ENCODE results near the gene NEK6. TPM values are rescaled to one million over a fixed set of nuclear protein-coding genes. Genes with fewer than 3 reads are reported as not detected.
A peak's percentile ranks its signal among the peaks of the same experiment; 100 is the strongest.

NEK6 gene
- total and polyA plus RNA-seq, 4 donors = 19.0 to 86.2 (median 53.1) TPM

GRCh38 chr9:124269556-124269955 is 11.8 kb downstream of the NEK6 start:
- Histone ChIP-seq H3K9me3 (ENCODE audit: control insufficient read depth in 4 of 4, insufficient read depth in 3 of 4, low read length in 3 of 4) (no peaks in the 10 kb centered on the region), H3K4me3 (no peak overlapping the region), H3K9ac (ENCODE audit: insufficient read depth in 1 of 2, low read length in 2 of 2) (no peak overlapping the region), H3K4me1 (ENCODE audit: control insufficient read depth in 5 of 5, insufficient read depth in 5 of 5, low read length in 5 of 5) (peaks cover 0 to 53% (median 13%) of the 10 kb centered on the region in 5 donors), H3K27ac (ENCODE audit: low read depth in 1 of 2, low read length in 1 of 2) (no peak overlapping the region), H3K36me3 (ENCODE audit: control insufficient read depth in 4 of 4, insufficient read depth in 4 of 4, low read length in 4 of 4) (peaks cover 0 to 8% (median 0%) of the 10 kb centered on the region in 4 donors), H3K27me3 (ENCODE audit: control insufficient read depth in 3 of 3, insufficient read depth in 3 of 3, low read length in 2 of 3) (no peaks in the 10 kb centered on the region)
- no peak for TF ChIP-seq CTCF (IDR thresholded peaks at IDR 0.05; ENCODE audit: control extremely low read depth, extremely low read depth)
- WGBS, 2 donors = 95 to 97% methylated on average over 6 of the region's 6 CpGs
- no peak for ATAC-seq (ENCODE audit: insufficient read depth, low FRiP score)
- DNase-seq = no peak

GRCh38 chr9:124270504-124271335 is 13.0 kb downstream of the NEK6 start:
- 47 to 67% methylated on average over 14 of the region's 14 CpGs for WGBS, 2 donors
- no peak for TF ChIP-seq CTCF (IDR thresholded peaks at IDR 0.05; ENCODE audit: control extremely low read depth, extremely low read depth)
- DNase-seq (no peak), ATAC-seq (ENCODE audit: insufficient read depth, low FRiP score) (peak; percentile 13)
- Histone ChIP-seq H3K36me3 (ENCODE audit: control insufficient read depth in 4 of 4, insufficient read depth in 4 of 4, low read length in 4 of 4) (peaks cover 0 to 8% (median 0%) of the 10 kb centered on the region in 4 donors), H3K9me3 (ENCODE audit: control insufficient read depth in 4 of 4, insufficient read depth in 3 of 4, low read length in 3 of 4) (no peaks in the 10 kb centered on the region), H3K9ac (ENCODE audit: insufficient read depth in 1 of 2, low read length in 2 of 2) (no peak overlapping the region), H3K4me1 (ENCODE audit: control insufficient read depth in 5 of 5, insufficient read depth in 5 of 5, low read length in 5 of 5) (peaks cover 0 to 50% (median 13%) of the 10 kb centered on the region in 5 donors), H3K4me3 (no peak overlapping the region), H3K27ac (ENCODE audit: low read depth in 1 of 2, low read length in 1 of 2) (peak overlapping the region in 1 of 2 donors; percentile 60), H3K27me3 (ENCODE audit: control insufficient read depth in 3 of 3, insufficient read depth in 3 of 3, low read length in 2 of 3) (no peaks in the 10 kb centered on the region)

- H3K9me3 ChIP-seq (ENCODE audit: control insufficient read depth in 4 of 4, insufficient read depth in 3 of 4, low read length in 3 of 4) = no peaks in the 10 kb centered on the region
- H3K27me3 ChIP-seq (ENCODE audit: control insufficient read depth in 3 of 3, insufficient read depth in 3 of 3, low read length in 2 of 3) = no peaks in the 10 kb centered on the region
- no peak for ATAC-seq (ENCODE audit: insufficient read depth, low FRiP score)
- no peak for DNase-seq
- peak overlapping the region in 1 of 2 donors; percentile 60 for H3K27ac ChIP-seq (ENCODE audit: low read depth in 1 of 2, low read length in 1 of 2)
- peaks cover 0 to 42% (median 13%) of the 10 kb centered on the region in 5 donors for H3K4me1 ChIP-seq (ENCODE audit: control insufficient read depth in 5 of 5, insufficient read depth in 5 of 5, low read length in 5 of 5)
- no peak overlapping the region for H3K9ac ChIP-seq (ENCODE audit: insufficient read depth in 1 of 2, low read length in 2 of 2)
- no peak for TF ChIP-seq CTCF (IDR thresholded peaks at IDR 0.05; ENCODE audit: control extremely low read depth, extremely low read depth)
- 72 to 88% methylated on average over 7 of the region's 7 CpGs for WGBS, 2 donors
- no peak overlapping the region for H3K4me3 ChIP-seq
- H3K36me3 ChIP-seq (ENCODE audit: control insufficient read depth in 4 of 4, insufficient read depth in 4 of 4, low read length in 4 of 4) = peaks cover 0 to 8% (median 0%) of the 10 kb centered on the region in 4 donors
These were observed 13.9 kb downstream of the NEK6 start for GRCh38 chr9:124271660-124272059.
